ENCODE results near the gene RASAL2.

RASAL2 gene

DNA sequence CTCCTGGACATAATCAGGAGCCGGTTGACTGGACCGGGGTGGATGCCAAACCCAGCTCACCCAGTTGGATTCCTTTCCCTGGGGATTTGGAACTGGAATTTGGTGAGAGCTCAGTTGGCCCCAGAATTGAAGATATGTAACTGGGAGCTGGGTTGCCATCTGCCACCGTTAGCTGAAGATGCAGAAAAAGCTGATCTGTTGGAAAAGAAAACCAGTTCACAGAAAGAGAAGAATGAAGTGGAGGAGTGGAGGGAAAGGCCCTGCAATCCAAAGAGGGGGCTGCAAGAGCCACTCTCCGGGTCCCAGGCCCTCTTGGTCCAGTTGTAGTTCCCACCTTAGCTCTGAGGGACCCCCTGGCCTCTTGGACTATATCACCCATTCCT is 435.0 kb downstream of the RASAL2 start:
- no peak for DNase-seq

DNA sequence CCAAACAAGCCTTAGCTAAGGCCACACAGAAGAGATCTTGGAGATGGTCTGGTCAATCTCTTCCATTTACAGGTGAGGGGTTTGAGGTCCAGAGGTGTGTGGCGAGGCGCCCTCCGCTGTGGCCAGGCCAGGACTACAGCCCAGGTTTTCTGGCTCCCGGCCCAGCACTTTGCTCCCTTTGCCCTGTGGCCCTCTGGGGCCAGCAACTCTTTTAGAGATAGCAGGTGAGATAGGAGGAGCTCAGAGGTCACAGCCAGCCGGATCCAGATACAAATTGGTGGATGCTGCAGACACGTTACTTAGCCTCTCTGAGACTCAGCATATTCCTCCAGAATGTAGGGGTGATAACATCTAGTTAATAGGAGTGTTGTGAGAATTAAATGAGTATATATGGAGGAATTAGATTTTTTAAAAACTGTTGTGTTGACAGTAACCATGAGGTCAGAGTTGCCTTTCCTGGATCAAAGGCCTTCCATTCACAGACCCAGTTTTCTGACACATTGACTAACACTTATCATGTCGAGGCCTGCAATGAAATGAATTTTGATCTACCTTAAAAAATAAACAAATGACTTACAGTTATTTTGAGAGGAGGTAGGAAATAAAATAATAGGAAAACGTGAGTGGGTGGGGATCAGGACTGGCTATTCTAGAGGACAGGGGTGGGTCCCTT is 435.6 kb downstream of the RASAL2 start:
- DNase-seq: no peak

DNA sequence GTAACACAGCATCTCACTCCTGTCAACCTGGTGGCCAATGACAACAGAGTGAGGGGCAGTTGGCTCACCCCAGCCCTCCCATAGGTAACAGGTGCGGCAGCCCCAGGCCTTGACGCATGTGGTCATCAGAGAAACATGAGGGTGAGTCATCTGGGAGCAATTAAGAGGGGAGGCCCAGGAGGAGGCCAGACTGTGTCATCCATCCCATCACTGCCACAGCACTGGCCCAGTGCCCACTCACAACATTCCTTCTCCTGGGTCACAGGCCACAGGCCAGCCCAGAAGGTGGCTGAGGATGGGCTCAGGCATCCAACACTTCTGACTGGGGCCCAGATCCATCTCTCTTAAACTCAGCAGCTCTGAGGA is 436.1 kb downstream of the RASAL2 start:
- no peak for DNase-seq

DNA sequence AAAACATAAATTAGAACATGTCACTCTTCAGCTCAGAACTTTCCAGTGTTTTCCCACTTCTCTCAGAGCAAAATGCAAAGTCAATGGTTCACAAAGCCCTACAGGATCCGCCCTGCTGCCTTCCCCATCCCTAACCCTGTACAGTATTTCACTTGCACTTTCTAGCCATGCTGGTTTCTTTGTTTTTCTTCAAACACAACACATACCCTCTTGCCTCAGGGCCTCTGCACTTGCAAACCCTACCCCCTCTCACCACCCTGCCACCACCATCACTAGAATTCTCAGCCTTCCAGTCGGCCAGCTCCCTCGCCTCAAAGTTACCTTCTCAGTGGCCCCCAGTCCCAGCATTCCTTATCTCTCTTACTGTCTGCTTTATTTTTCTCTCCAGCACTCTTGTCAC is 436.6 kb downstream of the RASAL2 start:
- no peak for DNase-seq

DNA sequence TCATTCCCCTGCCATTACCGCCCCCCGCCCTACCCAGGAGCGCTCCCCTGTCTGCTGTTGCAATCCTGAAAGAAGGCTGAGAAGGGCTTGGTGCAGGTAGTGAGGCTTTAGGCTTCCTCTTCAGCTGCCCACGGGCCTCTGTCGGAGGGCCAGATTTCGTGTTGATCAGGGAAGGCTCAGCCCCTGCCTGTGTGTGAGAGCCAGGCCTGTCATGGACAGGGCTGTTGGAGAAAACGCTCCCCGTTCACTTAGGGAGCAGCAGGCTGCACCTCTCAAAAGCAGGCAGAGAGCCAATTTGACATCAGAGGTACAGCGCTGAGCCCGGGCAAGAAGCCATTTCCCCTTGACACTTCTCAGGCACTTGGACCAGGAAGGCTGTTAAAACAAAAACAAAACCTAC is 438.0 kb downstream of the RASAL2 start:
- DNase-seq: no peak

GRCh38 chr1:178532392-178532791 is 438.5 kb downstream of the RASAL2 start:
- peak; percentile 81 to 85 for DNase-seq

DNA sequence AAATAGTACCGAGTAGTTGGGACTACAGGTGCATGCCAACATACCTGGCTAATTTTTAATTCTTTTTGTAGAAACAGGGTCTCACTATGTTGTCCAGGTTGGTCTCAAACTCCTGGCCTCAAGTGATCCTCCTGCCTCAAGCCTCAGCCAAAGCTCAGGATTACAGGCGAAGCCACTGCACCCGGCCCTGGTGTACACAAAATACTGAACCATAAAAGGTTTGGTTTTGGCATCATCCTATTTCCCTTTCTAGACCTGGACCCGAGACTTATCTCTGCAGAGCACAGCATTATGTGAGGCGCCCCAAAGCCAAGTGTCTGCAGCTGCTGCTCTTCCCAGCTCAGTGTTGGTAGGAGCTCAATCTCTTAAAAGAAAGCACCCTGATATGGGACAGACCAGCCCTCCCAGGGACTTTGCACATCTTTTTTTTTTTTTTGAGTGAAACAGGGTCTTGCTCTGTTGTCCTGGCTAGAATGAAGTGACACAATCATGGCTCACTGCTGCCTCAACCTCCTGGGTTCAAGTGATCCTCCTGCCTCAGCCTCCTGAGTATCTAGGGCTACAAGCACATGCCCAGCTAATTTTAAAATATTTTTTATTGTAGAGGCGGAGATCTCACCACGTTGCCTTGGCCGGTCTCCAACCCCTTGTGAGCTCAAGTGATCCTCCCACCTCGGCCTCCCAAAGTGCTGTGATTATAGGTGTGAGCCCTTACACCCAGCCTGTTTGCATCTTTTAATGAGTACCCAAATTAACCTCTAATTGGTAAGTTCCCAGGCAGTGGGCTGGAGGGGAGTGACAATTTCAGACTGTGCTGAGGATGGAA is 439.4 kb downstream of the RASAL2 start:
- no peak for DNase-seq

Measured in activated CD4-positive, alpha-beta T cell treated with anti-CD3 and anti-CD28 coated beads, Interleukin-2, amount 50 U/mL, for 48 hours (primary cell).